Stimulated activated CD4-positive, alpha-beta T cell treated with anti-CD3 and anti-CD28 coated beads, Interleukin-12 subunit alpha, Interleukin-12 subunit beta, amount 100 ng/mL, for 4 hours (primary cell): ENCODE data around the gene HDAC8.
"Not testable (repeated sequence)": the region's sequence is repeated elsewhere in the genome, so short reads cannot be mapped to it uniquely, and the experiment has no call there.

Source experiments
- DNase-seq: peaks from one replicate; pipeline ENCODE4 v3.0.0-alpha.2; 2020

The HDAC8 gene

DNA sequence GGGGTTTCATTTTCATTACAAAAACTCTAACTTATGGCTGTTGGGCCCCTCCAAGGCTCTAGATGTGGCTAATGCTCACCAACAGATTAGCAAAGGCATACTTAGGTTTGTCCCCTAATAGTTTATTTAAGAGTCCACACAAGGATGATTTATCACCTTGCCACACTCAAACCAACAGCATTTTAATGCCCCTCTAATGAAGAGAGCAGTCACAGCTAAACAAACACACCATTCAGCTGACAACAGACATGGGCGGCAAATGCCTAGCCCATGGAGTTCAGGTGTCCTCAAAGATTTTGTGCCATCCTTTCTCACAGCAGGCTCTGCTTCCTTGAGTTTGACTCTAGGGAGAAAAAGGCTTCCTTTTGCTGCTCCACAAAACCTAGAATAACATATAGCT is 205.1 kb downstream of the HDAC8 start:
- no peak for DNase-seq

DNA sequence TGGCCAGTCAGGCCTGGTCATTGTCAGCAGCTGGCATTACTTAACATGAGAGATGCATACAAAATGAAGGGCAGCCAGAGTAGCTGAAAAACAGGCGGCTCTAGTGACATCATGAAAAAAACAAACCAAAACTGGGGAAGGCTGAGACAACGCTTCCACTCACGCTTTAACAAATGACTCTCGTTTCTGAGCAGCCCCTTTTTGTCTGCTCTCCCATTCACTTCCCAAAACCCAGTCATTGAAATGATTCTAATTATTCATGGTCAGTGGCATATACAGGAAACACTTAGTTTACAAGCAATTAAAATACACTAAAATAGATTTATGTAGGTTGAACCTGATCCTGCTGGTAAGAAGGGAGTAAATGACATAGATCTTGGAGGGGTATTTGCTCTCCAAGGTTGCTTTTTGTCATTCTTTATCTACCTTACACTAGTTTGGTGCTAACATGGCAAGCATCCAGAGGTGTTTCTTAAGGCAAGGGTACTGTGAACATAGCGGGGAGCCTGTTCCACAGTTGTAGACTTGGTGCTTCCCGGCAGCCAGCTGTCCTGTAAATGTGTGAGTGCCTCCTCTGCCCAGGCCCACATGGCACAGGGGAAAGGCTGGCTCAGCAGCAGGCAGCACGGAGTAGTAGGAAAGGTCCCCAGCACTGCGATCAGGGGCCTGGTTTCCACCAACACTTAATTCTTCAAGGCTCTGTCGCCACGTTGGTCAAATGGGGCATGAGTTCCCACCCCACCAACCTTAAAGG is 205.8 kb downstream of the HDAC8 start:
- DNase-seq = no peak

DNA sequence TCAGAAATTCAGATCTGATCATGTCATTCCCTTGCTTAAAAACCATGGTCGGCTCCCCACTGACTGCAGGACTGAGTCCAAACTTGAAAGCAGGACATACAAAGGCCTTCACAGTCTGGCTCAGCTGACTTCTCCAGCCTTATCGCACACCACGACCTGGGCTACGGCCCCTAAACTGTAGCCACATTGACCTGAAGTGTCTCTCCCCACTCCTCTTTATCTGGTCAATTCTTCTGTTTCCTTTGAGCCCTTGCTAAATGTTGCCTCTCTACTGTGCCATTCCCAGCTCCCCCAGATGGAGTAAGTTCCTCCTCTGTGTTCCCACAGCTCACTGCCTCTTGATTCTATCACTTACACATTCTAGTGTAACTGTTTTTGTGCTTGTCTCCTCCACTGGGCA is 206.5 kb downstream of the HDAC8 start:
- no peak for DNase-seq

DNA sequence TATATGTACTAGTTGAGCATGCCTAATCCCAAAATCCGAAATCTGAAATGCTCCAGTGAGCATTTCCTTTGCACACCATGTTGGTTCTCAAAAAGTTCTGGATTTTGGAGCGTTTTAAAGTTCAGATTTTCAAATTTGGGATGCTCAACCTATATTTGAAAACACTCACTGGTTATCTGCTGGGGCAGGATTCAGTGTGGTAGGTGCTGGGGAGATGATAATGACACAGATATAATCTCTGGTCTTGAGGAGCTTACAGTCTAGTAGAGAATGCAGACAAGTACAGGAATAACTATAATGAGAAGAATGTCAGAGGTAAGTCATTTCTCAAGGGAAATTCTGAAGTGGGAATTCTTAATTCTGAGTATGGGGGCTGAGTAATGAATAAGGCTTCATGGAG is 207.5 kb downstream of the HDAC8 start:
- no peak for DNase-seq

DNA sequence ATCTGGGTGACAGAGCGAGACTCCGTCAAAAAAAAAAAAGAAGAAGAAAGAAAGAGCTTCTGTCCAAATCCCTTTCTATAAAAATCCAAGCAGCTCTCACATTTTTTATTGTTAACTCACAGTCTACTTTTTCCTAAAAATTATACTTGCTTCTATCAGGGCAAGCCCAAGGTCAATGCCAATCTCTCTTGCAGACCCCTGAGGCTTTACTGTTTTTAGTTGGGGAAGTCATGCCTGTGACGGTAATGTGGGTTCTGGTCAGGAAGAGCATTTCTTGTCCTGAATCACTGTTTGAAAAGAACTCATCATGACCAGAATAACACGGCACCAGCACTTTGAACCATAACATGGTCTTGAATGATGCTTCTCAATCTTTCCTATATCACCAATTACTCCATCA is 212.3 kb downstream of the HDAC8 start:
- DNase-seq = no peak

DNA sequence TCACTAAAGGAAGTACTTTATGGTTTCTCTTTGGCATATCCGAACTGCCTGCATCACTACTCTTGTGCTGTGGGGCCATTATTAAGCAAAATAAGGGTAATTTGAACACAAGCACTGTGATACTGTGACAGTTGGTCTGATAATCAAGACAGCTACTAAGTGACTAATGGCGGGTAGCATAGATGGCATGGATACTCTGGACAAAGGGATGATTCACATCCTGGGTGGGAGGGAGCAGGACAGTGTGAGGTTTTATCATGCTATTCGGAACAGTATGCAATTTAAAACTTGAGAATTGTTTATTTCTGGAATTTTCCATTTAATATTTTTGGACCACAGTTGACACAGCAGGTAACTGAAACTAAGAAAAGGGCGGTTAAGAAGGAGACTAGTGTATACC is 214.3 kb downstream of the HDAC8 start:
- DNase-seq = no peak

DNA sequence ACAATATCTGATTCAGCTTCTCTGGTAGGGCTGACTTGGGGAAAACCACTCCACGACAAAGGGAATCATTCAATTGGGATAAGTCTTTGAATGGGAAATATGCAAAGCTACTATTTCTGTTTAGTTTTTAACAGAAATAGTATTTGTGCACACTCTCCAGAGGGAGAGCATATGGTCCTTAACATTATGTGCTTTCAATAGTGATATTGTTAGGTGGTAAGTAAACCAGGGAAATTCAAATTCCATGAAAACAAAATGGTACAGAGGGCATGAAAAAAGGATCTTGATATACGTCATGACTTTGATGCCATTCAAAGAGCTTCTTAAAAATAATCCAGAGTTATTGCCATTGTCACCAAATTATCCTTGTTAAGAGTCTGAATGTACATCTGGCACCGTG is 219.9 kb downstream of the HDAC8 start:
- DNase-seq = no peak

DNA sequence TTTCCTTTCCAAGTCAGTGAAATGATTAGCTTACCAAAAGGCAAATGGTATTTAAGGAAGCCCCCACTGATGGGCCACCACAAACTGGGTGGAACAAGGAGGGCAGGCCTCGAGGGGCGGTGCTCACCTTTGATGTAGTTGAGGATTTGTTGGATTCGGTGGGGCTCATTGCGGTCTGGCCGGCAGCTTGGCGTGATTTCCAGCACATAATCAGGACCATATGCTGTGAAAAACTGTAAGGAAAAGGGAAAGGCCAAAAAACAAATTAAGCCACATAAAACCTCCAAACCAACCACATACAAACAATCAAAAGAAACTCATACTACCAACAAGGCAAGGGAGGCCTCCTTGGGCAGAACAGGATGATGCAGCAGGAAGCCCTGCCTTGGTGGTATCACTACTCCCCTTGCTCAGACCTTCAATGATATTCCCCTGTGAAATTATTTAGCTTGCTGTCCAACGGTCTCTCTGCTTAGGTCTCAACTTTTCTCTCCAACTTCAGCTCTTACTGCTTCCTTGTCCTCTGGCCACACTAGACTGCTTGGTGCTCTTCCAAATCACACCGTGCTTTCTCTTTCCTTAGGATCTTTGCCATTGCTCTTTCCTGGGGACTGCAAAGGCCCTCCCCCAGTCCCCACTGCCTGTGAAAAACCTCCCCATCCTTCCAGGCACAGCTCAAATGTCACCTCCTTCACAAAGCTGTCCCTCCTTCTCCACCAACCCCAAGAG is 220.9 kb downstream of the HDAC8 start:
- no peak for DNase-seq

DNA sequence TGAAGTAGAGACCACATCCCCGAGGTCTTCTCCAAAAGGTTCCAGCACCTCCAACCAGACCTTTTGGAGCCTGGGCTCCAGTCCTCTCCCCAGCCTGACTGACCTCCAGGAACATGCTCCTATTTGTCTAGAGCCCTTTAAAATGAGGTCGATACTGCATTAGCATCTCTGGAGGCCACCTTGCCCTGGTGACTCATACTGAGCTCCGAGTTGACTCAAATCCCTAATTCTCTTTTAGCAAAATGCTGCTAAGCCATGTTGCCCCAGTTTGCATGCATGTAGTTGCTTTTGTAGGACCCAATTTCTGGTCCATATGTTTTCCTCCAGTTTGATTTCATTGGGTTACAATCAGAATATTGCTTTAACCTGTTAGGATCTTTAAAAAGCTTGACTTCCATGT is 223.5 kb downstream of the HDAC8 start:
- DNase-seq = no peak

DNA sequence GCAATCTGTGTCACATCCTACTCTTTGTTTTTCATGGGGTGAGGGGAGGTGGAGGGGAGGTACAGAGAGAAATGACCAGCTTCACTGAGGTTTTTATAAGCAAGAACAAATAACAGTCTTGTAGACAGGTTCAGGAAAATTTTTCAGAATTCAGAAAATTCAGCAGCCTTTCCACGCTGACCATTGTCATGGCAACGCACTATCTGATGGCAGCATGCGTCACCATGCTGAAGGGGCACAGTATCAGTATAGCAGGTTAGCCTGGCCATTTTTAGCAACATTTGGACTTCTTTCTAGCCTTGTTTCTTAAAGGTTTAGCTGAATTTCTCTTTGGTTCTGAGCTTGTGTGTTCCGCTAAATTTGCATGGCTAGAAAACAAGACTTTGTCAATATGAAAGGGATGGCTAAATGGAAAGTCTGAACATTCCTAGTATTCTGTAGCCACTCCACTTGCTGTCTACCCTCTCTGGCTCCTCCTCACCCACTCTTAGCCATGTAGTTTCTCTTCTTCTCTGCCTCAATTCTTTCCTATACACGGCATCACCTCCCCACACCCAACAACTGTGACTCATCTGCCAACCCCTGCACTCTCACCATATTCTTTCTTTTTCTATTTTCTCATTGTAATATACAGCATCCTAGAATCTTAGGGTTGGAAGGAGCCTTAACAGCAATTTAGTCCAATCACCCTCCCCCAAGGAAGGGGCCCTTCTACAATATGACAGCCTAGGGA is 224.2 kb downstream of the HDAC8 start:
- DNase-seq = no peak

DNA sequence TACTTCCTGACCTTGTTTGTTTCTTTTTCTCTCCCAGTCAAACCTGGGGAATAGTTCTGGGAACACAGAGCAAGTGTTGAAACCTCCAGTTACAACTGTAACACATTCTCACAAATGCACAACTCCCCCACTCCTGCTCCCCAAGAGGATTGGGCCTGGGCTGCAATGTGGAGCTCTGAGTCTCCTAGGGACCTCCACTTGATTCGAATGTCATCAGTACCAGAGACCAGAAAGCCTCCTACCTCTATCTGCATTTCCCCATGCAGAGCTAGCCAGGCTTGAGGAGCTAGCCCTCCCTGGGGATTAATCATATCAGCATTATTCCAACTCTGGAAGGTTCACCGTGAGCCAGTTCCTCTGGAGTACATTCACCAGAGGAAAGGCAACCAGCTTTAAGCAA is 225.3 kb downstream of the HDAC8 start:
- DNase-seq = no peak

DNA sequence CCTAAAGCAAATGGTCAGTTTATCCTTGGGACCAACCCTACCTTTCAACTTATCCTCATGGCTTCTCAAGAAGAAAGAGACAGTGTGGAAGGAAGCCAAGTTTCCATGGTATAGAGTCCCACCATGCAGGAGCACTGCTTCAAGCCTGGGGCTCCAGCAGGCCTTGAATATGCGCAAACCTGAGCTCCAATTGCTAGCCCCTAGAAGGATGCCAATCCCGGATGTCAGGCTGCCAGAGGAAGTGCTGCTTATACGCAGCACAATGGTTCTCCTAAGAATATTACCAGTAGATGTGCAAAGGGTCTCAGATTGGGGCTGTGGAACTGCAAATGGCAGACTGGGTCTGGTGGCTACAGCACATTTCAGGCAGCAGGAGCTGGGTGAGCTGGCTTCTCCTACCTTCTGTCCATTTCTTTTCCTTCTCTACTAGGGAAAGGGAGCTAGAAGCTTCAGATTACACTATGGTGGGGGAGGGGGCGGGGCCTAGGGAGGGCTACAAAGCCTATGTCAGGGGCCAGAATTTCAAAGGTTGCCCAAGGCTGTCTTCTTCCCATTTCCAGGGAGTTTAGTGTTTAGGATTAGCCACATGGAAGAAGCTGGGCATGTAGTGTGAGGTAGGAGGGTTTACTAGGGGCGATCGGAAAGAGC is 226.2 kb downstream of the HDAC8 start:
- DNase-seq = no peak

DNA sequence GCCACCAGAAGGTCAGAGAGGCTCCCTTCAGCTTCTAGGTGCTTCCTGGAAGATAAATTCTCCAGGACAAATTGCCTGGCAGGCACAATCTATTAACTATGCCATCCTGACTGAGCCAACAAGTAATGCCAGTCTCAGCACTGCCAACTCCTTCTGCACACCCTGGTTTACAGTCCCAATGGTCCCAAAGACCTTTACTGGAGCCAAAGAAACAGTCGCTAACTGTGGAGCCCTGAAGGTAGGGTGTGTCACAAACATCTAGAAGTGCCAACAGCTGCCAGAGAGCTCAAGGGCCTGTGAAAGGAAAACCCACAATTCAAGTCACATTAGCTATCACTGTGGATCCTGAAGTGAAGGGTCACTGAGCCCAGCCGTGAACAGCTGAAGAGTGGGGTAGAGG is 232.0 kb downstream of the HDAC8 start:
- no peak for DNase-seq

DNA sequence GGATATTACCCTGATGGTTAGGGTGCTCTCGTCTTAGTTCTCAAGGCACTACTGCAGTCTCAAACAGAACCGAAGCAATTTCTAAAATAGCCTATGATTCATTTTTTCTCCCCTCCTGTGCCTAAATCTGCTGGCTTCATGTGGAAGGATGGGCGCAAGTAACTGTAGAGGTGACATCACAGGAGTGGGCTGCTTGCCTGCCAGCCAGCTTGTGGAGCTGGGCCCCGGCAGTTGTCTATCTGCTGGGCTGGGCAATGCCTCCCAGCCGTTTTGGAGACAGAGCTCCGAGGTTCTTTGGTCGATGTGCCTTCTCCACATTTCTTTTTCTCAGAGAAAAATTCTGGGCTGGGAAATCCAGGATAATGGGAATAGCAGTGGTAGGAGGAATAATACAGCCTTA is 232.6 kb downstream of the HDAC8 start:
- no peak for DNase-seq

DNA sequence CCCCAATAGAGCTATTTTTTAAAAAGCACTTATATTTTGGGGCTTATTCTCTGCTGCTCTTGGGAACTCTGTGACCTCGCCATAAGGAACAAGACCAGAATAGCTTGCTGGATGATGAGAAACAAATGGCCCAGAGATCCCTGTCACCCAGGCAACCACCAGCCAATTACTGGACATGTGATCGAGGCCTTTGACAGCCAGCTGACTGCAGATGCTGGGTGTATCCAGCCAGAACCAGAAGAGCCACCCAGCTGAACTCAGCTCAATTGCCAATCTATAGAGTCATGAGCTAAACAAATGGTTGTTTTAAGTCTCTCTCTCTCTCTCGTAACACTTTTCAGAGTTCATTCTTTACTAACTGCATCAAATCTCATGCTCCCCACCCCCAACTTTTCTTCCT is 242.5 kb downstream of the HDAC8 start:
- no peak for DNase-seq

DNA sequence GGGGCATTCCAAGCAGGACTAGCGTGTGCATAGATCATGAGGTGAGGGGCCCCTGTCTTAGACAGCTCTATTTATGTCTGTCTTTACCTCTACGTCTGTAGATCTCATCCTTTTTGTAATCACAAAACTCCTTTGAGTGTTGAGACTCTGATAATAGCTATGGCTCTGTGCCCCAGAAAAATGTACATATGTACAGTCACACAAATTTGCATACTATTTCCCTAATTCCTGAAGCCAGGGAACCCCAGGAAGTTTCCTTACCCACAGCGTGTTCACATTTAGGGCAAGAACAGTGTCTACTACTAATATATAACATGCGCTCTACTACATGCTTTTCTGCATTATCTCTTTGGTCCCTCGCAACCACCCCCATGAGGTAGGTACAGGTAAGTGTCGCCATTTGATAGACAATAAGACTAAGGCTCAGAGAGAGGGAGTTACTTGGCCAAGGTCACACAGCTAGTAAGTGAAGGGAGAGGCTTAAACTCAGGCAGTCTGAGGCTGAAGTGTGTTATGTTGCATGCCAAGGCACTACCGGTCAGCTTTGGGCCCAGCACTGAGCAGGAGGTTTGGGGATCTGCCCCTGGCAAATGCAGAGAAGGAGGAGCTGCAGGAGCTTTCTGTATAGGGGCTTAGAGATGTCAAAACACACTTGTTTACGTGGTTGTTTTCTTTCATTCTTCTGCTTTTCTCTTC is 245.9 kb downstream of the HDAC8 start:
- DNase-seq = no peak

DNA sequence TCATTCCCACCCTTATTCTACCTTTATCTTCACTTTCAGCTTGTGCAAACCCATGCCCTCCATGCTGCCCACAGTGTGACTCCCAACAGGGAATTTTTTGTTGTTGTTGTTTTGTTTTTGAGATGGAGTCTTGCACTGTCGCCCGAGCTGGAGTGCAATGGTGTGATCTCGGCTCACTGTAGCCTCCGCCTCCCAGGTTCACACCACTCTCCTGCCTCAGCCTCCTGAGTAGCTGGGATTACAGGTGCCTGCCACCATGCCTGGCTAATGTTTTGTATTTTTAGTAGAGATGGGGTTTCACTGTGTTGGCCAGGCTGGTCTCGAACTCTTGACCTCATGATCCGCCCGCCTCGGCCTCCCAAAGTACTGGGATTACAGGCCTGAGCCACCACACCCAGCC is 253.0 kb downstream of the HDAC8 start:
- not testable (repeated sequence) for DNase-seq

DNA sequence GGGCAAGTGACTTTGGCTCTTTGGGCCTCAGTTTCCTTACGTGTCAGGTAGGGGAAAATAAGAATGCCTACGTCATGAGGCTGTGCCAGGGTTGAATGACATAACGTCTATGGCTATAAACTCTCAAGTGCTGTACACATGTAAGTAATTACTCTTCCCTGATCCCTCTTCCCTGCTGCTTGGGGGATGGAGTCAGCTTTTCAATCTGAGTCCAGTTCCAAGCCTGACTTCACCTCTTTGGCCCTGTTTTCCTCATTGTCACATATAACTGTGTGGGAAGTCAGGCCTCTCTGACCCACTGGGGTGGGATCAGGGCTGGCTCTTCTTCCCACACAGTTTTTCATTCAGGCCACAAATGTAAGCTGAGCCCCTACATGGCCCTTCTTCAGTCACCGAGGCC is 255.5 kb downstream of the HDAC8 start:
- DNase-seq = no peak

DNA sequence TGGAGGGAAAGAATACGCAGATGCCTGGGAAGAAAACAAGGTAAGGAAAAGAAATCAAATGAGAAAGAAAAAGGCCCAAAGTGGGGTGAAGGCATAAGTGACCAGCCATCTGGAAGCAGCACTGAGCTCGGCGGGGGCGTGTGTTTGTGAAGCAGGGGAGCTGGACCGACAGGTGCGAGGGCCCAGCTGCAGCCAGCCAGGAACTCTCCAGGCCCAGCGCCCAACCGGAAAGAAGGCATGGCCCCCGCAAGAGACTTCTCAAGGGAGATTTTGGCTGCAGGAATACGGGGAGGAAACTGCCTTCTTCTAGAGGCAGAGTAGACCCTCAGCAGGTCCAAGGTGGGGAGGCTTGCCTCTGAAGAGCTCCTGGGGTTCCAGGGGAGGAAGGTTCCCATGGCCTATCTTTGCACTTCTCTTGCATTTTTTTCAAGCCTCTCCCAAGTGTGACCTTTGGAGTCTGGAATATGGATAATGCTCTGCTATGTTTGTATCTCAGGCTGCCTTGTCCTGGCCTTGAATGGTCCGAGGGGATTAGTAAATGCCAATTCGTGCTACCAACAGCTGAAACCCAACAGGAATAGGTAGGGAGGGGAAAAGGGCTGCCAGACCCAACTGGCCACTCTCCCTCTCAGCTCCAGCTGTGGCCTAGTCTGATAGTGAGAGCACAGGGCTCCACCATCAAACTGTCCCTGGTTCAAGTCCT is 256.1 kb downstream of the HDAC8 start:
- DNase-seq = no peak

DNA sequence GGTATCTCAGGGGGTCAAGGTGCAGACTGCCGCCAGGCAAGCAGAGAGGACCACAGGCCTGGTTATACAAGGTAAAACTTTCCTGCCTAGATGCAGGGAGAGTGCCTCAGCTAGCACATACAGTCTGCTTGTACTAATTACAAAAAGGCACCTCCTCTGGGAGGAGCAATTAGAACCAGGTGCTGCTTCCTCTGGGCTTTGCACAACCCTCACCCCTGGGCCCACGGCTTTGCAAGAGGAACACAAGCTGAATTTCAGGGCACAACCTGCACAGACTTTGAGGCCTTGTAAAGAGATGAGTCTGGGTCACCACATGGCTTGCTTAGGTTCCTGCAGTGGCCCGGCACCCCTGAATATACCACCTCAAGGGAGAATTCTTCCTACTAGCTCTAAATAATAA is 257.8 kb downstream of the HDAC8 start:
- no peak for DNase-seq

DNA sequence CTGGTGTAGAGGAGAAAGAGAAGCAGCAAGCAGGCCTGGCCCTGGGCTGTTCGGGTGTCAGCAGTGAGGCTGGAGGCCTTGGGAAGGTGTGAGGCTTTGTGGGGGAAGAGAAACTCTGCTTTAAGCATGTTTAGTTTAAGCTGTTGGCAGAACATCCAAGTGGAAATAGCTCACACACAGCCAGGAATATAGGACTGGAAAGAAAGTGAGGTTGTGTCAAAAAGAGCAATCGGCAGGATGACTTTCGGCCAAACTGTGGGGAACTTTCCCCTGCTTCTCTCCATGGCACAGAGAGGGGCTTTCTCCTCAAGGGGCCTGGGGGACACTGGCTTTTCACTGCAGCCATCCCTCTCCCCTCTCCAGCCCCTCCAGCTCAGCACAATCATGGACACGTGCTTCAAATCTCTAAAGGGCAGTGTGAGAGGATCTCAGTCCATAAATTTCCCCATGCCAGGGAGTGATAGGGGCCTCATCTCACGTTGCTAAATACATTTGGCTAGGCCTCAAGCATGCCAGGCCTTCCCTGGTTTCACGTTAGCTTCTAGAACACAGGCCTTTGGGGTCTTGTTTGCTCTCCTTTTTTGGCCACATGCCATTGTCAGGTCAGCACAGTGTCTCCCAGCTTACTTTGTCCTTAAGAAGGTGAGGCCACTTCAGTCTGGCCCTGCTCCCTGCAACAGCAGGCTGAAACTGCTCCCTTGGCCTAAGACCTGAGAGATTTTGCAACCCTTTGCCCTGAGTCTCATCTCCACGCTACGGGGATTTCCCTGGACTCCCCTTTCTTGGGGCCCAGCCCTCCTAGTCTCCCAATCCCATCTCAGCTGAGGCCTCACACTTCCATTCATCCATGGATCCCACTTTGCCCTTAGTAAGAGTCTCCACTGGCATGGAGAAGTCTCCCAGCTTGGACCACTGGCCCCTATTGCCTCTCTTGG is 258.7 kb downstream of the HDAC8 start:
- DNase-seq = no peak
